Trophoblast cell (in vitro differentiated cells and primary cell): ENCODE data around the gene TIMD4.

ENCODE experiments used
- DNase-seq, 2 donors: peaks; one replicate each; pipeline ENCODE4 v3.0.0-alpha.2; 2016
- H2AFZ ChIP-seq: 2 replicates; pipeline ENCODE4 v1.6.1; 2013; ENCODE audit warnings: low read length, moderate library complexity, mild to moderate bottlenecking; ENCODE audit not compliant: insufficient read depth, poor library complexity
- H2AK5ac ChIP-seq: 2 replicates; pipeline ENCODE4 v1.6.1; 2013; ENCODE audit warnings: mild to moderate bottlenecking, low read length
- H2BK120ac ChIP-seq: 2 replicates; pipeline ENCODE4 v1.6.1; 2013; ENCODE audit warnings: low read length, mild to moderate bottlenecking, moderate library complexity; ENCODE audit not compliant: insufficient read depth, poor library complexity
- H2BK12ac ChIP-seq: 2 replicates; pipeline ENCODE4 v1.6.1; 2013; ENCODE audit warnings: mild to moderate bottlenecking, low read length, moderate library complexity
- H2BK5ac ChIP-seq: 2 replicates; pipeline ENCODE4 v1.6.1; 2013; ENCODE audit warnings: low read length, low read depth, moderate library complexity, mild to moderate bottlenecking; ENCODE audit not compliant: poor library complexity
- H3K14ac ChIP-seq: 2 replicates; pipeline ENCODE4 v1.6.1; 2013; ENCODE audit warnings: mild to moderate bottlenecking, low read length
- H3K18ac ChIP-seq: 2 replicates; pipeline ENCODE4 v1.6.1; 2013; ENCODE audit warnings: mild to moderate bottlenecking, low read length
- H3K23ac ChIP-seq: 2 replicates; pipeline ENCODE4 v1.6.1; 2013; ENCODE audit warnings: low read length
- H3K27ac ChIP-seq: 2 replicates; pipeline ENCODE4 v1.5.1; 2013; ENCODE audit warnings: low read depth, mild to moderate bottlenecking, inconsistent platforms, low read length, moderate library complexity
- H3K27me3 ChIP-seq: 2 replicates; pipeline ENCODE4 v1.6.1; 2013; ENCODE audit warnings: inconsistent platforms, mild to moderate bottlenecking, low read length, moderate library complexity; ENCODE audit not compliant: insufficient read depth
- H3K36me3 ChIP-seq, 2 experiments: 1 replicate in 1 of 2; 2 replicates in 1 of 2; pipeline ENCODE4 v1.6.1; 2013; ENCODE audit warnings: low read length in 2 of 2, mild to moderate bottlenecking in 2 of 2, moderate library complexity in 1 of 2; ENCODE audit not compliant: insufficient read depth in 2 of 2, control insufficient read depth in 1 of 2
- H3K4ac ChIP-seq: 2 replicates; pipeline ENCODE4 v1.6.1; 2013; ENCODE audit warnings: low read depth, mild to moderate bottlenecking, low read length, moderate library complexity
- H3K4me1 ChIP-seq, 2 experiments: 1 replicate in 1 of 2; 2 replicates in 1 of 2; pipeline ENCODE4 v1.6.1; 2013; ENCODE audit warnings: low read length in 2 of 2, mild to moderate bottlenecking in 2 of 2, moderate library complexity in 1 of 2; ENCODE audit not compliant: insufficient read depth in 2 of 2, control insufficient read depth in 1 of 2
- H3K4me2 ChIP-seq: 2 replicates; pipeline ENCODE4 v1.6.1; 2013; ENCODE audit warnings: inconsistent platforms, mild to moderate bottlenecking, low read length, moderate library complexity
- H3K4me3 ChIP-seq: 2 replicates; pipeline ENCODE4 v1.5.1; 2013; ENCODE audit warnings: mild to moderate bottlenecking, low read depth, low read length, inconsistent platforms
- H3K79me1 ChIP-seq: one replicate; pipeline ENCODE4 v1.6.1; 2013; ENCODE audit warnings: low read length
- H3K79me2 ChIP-seq: 2 replicates; pipeline ENCODE4 v1.6.1; 2013; ENCODE audit warnings: low read length, mild to moderate bottlenecking; ENCODE audit not compliant: control insufficient read depth, insufficient read depth, poor library complexity
- H3K9ac ChIP-seq: 2 replicates; pipeline ENCODE4 v1.6.1; 2013; ENCODE audit warnings: mild to moderate bottlenecking, low read length
- H3K9me3 ChIP-seq: 2 replicates; pipeline ENCODE4 v1.6.1; 2013; ENCODE audit warnings: low read depth, mild to moderate bottlenecking, control low read depth, inconsistent platforms, low read length; ENCODE audit not compliant: insufficient read depth
- H4K12ac ChIP-seq: 2 replicates; pipeline ENCODE4 v1.6.1; 2013; ENCODE audit warnings: low read depth, mild to moderate bottlenecking, low read length, moderate library complexity
- H4K8ac ChIP-seq: 2 replicates; pipeline ENCODE4 v1.6.1; 2013; ENCODE audit warnings: low read depth, mild to moderate bottlenecking, low read length, moderate library complexity
- H4K91ac ChIP-seq: one replicate; pipeline ENCODE4 v1.6.1; 2013; ENCODE audit warnings: low read depth, mild to moderate bottlenecking, low read length, moderate library complexity
- WGBS: extraction: QIAGEN DNeasy Blood & Tissue Kit; methylation state at CpG from one replicate; pipeline ENCODE4 v1.1.7; 2013; ENCODE audit warnings: missing lambda C conversion rate; ENCODE audit not compliant: insufficient read length, insufficient coverage; ENCODE audit errors: extremely low coverage; 5-methylcytosine and 5-hydroxymethylcytosine counted together

Gene TIMD4

GRCh38 chr5:156888520-156888919, 74.5 kb downstream of the TIMD4 start:
- H3K18ac ChIP-seq, result no peak overlapping the region
- H4K8ac ChIP-seq, result no peak overlapping the region
- no peak overlapping the region for H3K4me3 ChIP-seq
- no peak overlapping the region for H2BK5ac ChIP-seq
- WGBS, result no CpG with 5 or more reads among the region's 2 CpGs
- no peak overlapping the region for H2BK12ac ChIP-seq
- no peaks in the 10 kb centered on the region for H3K79me2 ChIP-seq
- no peak overlapping the region for H3K9ac ChIP-seq
- no peak overlapping the region for H3K14ac ChIP-seq
- no peaks in the 10 kb centered on the region for H3K36me3 ChIP-seq
- H3K4me2 ChIP-seq, result no peak overlapping the region
- H2BK120ac ChIP-seq, result no peak overlapping the region
- H4K91ac ChIP-seq, result no peak overlapping the region
- no peak for DNase-seq
- no peak overlapping the region for H2AFZ ChIP-seq
- H4K12ac ChIP-seq, result no peak overlapping the region
- H3K27ac ChIP-seq, result no peak overlapping the region
- no peak overlapping the region for H2AK5ac ChIP-seq
- H3K9me3 ChIP-seq, result no peaks in the 10 kb centered on the region
- no peaks in the 10 kb centered on the region for H3K79me1 ChIP-seq
- H3K23ac ChIP-seq, result no peak overlapping the region
- H3K4ac ChIP-seq, result no peak overlapping the region
- no peaks in the 10 kb centered on the region for H3K4me1 ChIP-seq
- no peaks in the 10 kb centered on the region for H3K27me3 ChIP-seq

- H3K4me2 ChIP-seq, result no peak overlapping the region
- no peaks in the 10 kb centered on the region for H3K9me3 ChIP-seq
- H4K8ac ChIP-seq, result no peak overlapping the region
- H3K23ac ChIP-seq, result no peak overlapping the region
- no peaks in the 10 kb centered on the region for H3K79me2 ChIP-seq
- H3K27ac ChIP-seq, result no peak overlapping the region
- H2BK12ac ChIP-seq, result no peak overlapping the region
- no peaks in the 10 kb centered on the region for H3K79me1 ChIP-seq
- H3K27me3 ChIP-seq, result no peaks in the 10 kb centered on the region
- no peak overlapping the region for H3K4me3 ChIP-seq
- H3K36me3 ChIP-seq, result no peaks in the 10 kb centered on the region
- H3K4me1 ChIP-seq, result no peaks in the 10 kb centered on the region
- no peak overlapping the region for H4K12ac ChIP-seq
- no peak overlapping the region for H2BK120ac ChIP-seq
- H3K4ac ChIP-seq, result no peak overlapping the region
- H2AK5ac ChIP-seq, result no peak overlapping the region
- DNase-seq, result no peak
- H3K9ac ChIP-seq, result no peak overlapping the region
- no CpG with 5 or more reads among the region's 3 CpGs for WGBS
- no peak overlapping the region for H2AFZ ChIP-seq
- no peak overlapping the region for H3K14ac ChIP-seq
- no peak overlapping the region for H2BK5ac ChIP-seq
- H4K91ac ChIP-seq, result no peak overlapping the region
- no peak overlapping the region for H3K18ac ChIP-seq
Observed at GRCh38 chr5:156883316-156883875, 79.6 kb downstream of the TIMD4 start.

GRCh38 chr5:156879665-156880285, 83.3 kb downstream of the TIMD4 start:
- Histone ChIP-seq H3K27ac (no peak overlapping the region), H2BK12ac (no peak overlapping the region), H3K4me2 (no peak overlapping the region), H3K27me3 (no peaks in the 10 kb centered on the region), H3K79me1 (no peaks in the 10 kb centered on the region), H4K91ac (no peak overlapping the region), H2BK120ac (no peak overlapping the region), H3K18ac (no peak overlapping the region), H3K79me2 (no peaks in the 10 kb centered on the region), H3K36me3 (no peaks in the 10 kb centered on the region), H3K9me3 (no peaks in the 10 kb centered on the region), H3K23ac (no peak overlapping the region), H4K8ac (no peak overlapping the region), H3K14ac (no peak overlapping the region), H2BK5ac (no peak overlapping the region), H3K4ac (no peak overlapping the region), H4K12ac (no peak overlapping the region), H3K4me3 (no peak overlapping the region), H3K9ac (no peak overlapping the region), H2AFZ (no peak overlapping the region), H2AK5ac (no peak overlapping the region), H3K4me1 (no peaks in the 10 kb centered on the region)
- no CpG with 5 or more reads among the region's 3 CpGs for WGBS
- no peak for DNase-seq

GRCh38 chr5:156871212-156871611, 91.8 kb downstream of the TIMD4 start:
- H4K91ac ChIP-seq, result no peak overlapping the region
- no peaks in the 10 kb centered on the region for H3K9me3 ChIP-seq
- DNase-seq, result no peak
- H3K79me1 ChIP-seq, result no peaks in the 10 kb centered on the region
- WGBS, result no CpG with 5 or more reads among the region's 1 CpG
- no peaks in the 10 kb centered on the region for H3K36me3 ChIP-seq
- H4K8ac ChIP-seq, result no peak overlapping the region
- no peak overlapping the region for H3K4ac ChIP-seq
- no peaks in the 10 kb centered on the region for H3K79me2 ChIP-seq
- no peak overlapping the region for H4K12ac ChIP-seq
- no peak overlapping the region for H2AK5ac ChIP-seq
- no peak overlapping the region for H2BK12ac ChIP-seq
- H3K18ac ChIP-seq, result no peak overlapping the region
- H3K27ac ChIP-seq, result no peak overlapping the region
- no peak overlapping the region for H3K14ac ChIP-seq
- H2BK5ac ChIP-seq, result no peak overlapping the region
- no peak overlapping the region for H3K9ac ChIP-seq
- no peak overlapping the region for H3K4me2 ChIP-seq
- H2BK120ac ChIP-seq, result no peak overlapping the region
- no peaks in the 10 kb centered on the region for H3K27me3 ChIP-seq
- H3K4me3 ChIP-seq, result no peak overlapping the region
- no peaks in the 10 kb centered on the region for H3K4me1 ChIP-seq
- H3K23ac ChIP-seq, result no peak overlapping the region
- H2AFZ ChIP-seq, result no peak overlapping the region
